Caco-2 (cell line): ENCODE results near the gene GPALPP1. TPM values are rescaled to one million over a fixed set of nuclear protein-coding genes. Genes with fewer than 3 reads are reported as not detected.

Experiments used
- BruUV-seq: library from RNA; stranded (reverse); fragments of 400-500 nt; replicated peaks from 2 replicates; lab custom pipeline; 2021; lab: Mats Ljungman, UMichigan
- CTCF ChIA-PET: fragments of 300-600 bp; sonication (Branson Sonifier 250); formaldehyde crosslinking; loops from one replicate; lab custom pipeline; 2022; ENCODE audit warnings: antibody characterized with exemption; lab: Charles Lee
- POLR2A ChIA-PET: fragments of 300-600 bp; sonication (Branson Sonifier 250); formaldehyde crosslinking; loops from one replicate; lab custom pipeline; 2022; ENCODE audit warnings: antibody characterized with exemption; lab: Charles Lee
- DNase-seq, 2 experiments: peaks; one replicate each; pipeline versions ENCODE4 v3.0.0 to v3.0.0-alpha.2; 2020 to 2022
- H3K27me3 ChIP-seq: replicated peaks from 2 replicates; pipeline ENCODE4 v1.6.0; 2011; ENCODE audit warnings: low read length; ENCODE audit not compliant: control insufficient read depth, insufficient read depth
- H3K36me3 ChIP-seq: 2 replicates; pipeline ENCODE4 v1.5.1; 2011; ENCODE audit warnings: low read length; ENCODE audit not compliant: control insufficient read depth, insufficient read depth
- H3K4me1 ChIP-seq: fragments of 250-450 bp; sonication (Bioruptor Pico); 2 replicates; pipeline ENCODE4 v1.5.1; 2020; ENCODE audit warnings: mild to moderate bottlenecking
- H3K4me3 ChIP-seq: 2 replicates; pipeline ENCODE4 v1.5.1; 2011; ENCODE audit warnings: low read depth, mild to moderate bottlenecking, control low read depth, low read length
- H3K9me3 ChIP-seq: fragments of 250-450 bp; sonication (Bioruptor Pico); 2 replicates; pipeline ENCODE4 v1.5.1; 2020; ENCODE audit warnings: mild to moderate bottlenecking, moderate library complexity
- H3K27ac Mint-ChIP-seq: one replicate; pipeline ENCODE4 v1.8.0; 2022; ENCODE audit warnings: mixed read lengths; ENCODE audit not compliant: unreplicated experiment
- H3K27me3 Mint-ChIP-seq: one replicate; pipeline ENCODE4 v1.8.0; 2022; ENCODE audit warnings: mixed read lengths; ENCODE audit not compliant: insufficient read depth, unreplicated experiment
- H3K36me3 Mint-ChIP-seq: one replicate; pipeline ENCODE4 v1.8.0; 2022; ENCODE audit warnings: mild to moderate bottlenecking, mixed read lengths; ENCODE audit not compliant: insufficient read depth, unreplicated experiment
- H3K4me1 Mint-ChIP-seq: one replicate; pipeline ENCODE4 v1.8.0; 2022; ENCODE audit warnings: low read depth, mixed read lengths; ENCODE audit not compliant: unreplicated experiment
- H3K4me3 Mint-ChIP-seq: one replicate; pipeline ENCODE4 v1.8.0; 2022; ENCODE audit warnings: mild to moderate bottlenecking, moderate library complexity, mixed read lengths; ENCODE audit not compliant: unreplicated experiment
- H3K9me3 Mint-ChIP-seq: one replicate; pipeline ENCODE4 v1.8.0; 2022; ENCODE audit warnings: mixed read lengths; ENCODE audit not compliant: unreplicated experiment
- intact Hi-C: fragments of 100-400 bp; cut with micrococcal nuclease; formaldehyde crosslinking; loops from one replicate; pipeline ENCODE4 v1.10.0; 2022; ENCODE audit not compliant: unreplicated experiment
- total RNA-seq: library from RNA; stranded (reverse); gene quantifications from 2 replicates; pipeline ENCODE4 v1.2.3, GENCODE V29; 2022
- TF ChIP-seq, protein P1 (sequence below), 2 experiments: fragments of 200-600 bp in 1 of 2; IDR thresholded peaks; 1 replicate in 1 of 2; 2 replicates in 1 of 2; pipeline versions ENCODE4 v1.5.1 to v1.8.0; 2011 to 2022; ENCODE audit warnings: antibody characterized with exemption in 1 of 2, control low read depth in 1 of 2, inconsistent platforms in 1 of 2, low read depth in 1 of 2, low read length in 1 of 2, mild to moderate bottlenecking in 1 of 2, moderate library complexity in 1 of 2; ENCODE audit not compliant: insufficient read depth in 1 of 2, severe bottlenecking in 1 of 2, unreplicated experiment in 1 of 2

Gene GPALPP1
- total RNA-seq, 1 experiment from 2014 or later = 36.2 TPM

DNA sequence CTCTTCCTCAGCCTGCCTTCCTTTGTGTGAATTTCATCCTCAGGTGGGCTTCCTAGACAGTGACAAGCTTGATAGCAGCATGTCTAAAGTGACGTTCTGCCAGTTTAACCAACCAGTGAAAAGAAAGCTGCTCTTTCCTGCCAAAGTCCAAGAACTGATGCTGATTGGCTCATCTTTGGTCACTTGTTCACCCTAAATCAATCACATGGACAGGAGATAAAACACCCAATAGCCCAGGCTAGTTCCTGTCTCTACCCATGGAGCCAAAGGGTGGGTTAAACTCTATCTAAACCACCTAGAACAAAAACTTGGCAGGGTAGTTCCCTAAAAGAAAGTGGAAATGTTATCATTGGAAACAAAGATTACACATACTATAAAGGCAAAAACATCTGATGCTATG, 50.8 kb downstream of the GPALPP1 start:
- peaks cover 10% of the 10 kb centered on the region for H3K36me3 Mint-ChIP-seq
- no peak for DNase-seq
- H3K9me3 ChIP-seq = no peaks in the 10 kb centered on the region

DNA sequence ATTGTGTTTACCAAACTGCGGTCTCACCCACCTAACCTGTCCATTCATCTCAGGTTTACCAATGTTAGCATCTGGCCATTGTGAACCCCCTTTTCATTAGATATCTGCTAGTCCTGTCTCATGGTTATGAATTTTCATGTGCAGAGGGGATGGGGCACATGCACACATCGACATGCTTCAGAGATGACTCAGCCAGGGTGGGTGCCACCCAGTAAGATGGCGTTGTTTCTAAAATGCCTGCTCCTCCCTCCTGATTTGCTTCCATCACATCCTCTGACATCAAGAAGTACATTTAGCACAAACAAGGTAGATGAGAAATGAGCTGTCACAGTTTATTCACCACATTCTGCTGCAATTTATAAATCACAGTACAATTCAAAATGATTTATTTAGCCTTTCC, 51.3 kb downstream of the GPALPP1 start:
- Mint-ChIP-seq H3K27me3 (no peaks in the 10 kb centered on the region), H3K36me3 (peaks cover 10% of the 10 kb centered on the region), H3K9me3 (no peaks in the 10 kb centered on the region), H3K4me3 (no peak overlapping the region), H3K27ac (no peak overlapping the region), H3K4me1 (peaks cover 19% of the 10 kb centered on the region)
- Histone ChIP-seq H3K4me3 (no peak overlapping the region), H3K36me3 (no peaks in the 10 kb centered on the region), H3K4me1 (peaks cover 33% of the 10 kb centered on the region), H3K9me3 (no peaks in the 10 kb centered on the region), H3K27me3 (no peaks in the 10 kb centered on the region)
- TF ChIP-seq, protein P1, sequence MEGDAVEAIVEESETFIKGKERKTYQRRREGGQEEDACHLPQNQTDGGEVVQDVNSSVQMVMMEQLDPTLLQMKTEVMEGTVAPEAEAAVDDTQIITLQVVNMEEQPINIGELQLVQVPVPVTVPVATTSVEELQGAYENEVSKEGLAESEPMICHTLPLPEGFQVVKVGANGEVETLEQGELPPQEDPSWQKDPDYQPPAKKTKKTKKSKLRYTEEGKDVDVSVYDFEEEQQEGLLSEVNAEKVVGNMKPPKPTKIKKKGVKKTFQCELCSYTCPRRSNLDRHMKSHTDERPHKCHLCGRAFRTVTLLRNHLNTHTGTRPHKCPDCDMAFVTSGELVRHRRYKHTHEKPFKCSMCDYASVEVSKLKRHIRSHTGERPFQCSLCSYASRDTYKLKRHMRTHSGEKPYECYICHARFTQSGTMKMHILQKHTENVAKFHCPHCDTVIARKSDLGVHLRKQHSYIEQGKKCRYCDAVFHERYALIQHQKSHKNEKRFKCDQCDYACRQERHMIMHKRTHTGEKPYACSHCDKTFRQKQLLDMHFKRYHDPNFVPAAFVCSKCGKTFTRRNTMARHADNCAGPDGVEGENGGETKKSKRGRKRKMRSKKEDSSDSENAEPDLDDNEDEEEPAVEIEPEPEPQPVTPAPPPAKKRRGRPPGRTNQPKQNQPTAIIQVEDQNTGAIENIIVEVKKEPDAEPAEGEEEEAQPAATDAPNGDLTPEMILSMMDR (IDR thresholded peaks at IDR 0.05; ENCODE audit: insufficient read depth in 1 of 2, low read depth in 1 of 2, low read length in 1 of 2, severe bottlenecking in 1 of 2, unreplicated experiment in 1 of 2) = no peak
- ChIA-PET CTCF (no interaction called here), POLR2A (no interaction called here)
- DNase-seq = no peak
- intact Hi-C loops = loop anchor here (10.0 kb wide), 1 partner anchor 154 kb away; no protein-coding TSS in a partner anchor
- no TSS peak for BruUV-seq

More for the DNA sequence above, 50.8 kb downstream of the GPALPP1 start:
- Histone ChIP-seq H3K36me3 (no peaks in the 10 kb centered on the region), H3K27me3 (no peaks in the 10 kb centered on the region), H3K4me3 (no peak overlapping the region), H3K4me1 (peaks cover 38% of the 10 kb centered on the region)
- no peaks in the 10 kb centered on the region for H3K9me3 Mint-ChIP-seq
- H3K27me3 Mint-ChIP-seq = no peaks in the 10 kb centered on the region
- ChIA-PET CTCF (no interaction called here), POLR2A (no interaction called here)
- no TSS peak for BruUV-seq
- intact Hi-C loops = loop anchor here (10.0 kb wide), 1 partner anchor 155 kb away; no protein-coding TSS in a partner anchor
- TF ChIP-seq, protein P1 (IDR thresholded peaks at IDR 0.05; ENCODE audit: insufficient read depth in 1 of 2, low read depth in 1 of 2, low read length in 1 of 2, severe bottlenecking in 1 of 2, unreplicated experiment in 1 of 2) = no peak
- no peak overlapping the region for H3K27ac Mint-ChIP-seq
- no peak overlapping the region for H3K4me3 Mint-ChIP-seq
- peaks cover 19% of the 10 kb centered on the region for H3K4me1 Mint-ChIP-seq

DNA sequence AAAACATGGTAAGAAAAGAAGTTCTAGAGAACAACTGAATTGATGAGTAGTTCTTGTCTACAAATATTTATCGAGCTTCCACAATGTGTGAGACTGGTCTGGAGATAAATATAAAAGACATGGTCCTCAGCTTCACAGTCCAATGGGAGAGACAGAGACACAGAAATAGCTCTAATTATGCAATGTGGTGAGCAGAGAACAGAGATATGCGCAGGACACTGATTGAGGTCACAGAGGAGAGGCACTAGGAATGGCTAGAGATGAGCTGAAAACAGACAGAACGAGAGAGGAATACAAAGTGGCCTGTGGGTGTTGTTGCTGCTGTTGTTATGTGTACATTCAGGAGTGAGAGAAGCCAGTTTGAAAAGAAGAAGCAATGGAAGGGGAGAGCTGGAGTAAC, 53.2 kb downstream of the GPALPP1 start:
- Histone ChIP-seq H3K9me3 (no peaks in the 10 kb centered on the region), H3K27me3 (no peaks in the 10 kb centered on the region), H3K4me1 (peaks cover 18% of the 10 kb centered on the region), H3K36me3 (no peaks in the 10 kb centered on the region), H3K4me3 (no peak overlapping the region)
- DNase-seq = no peak
- no TSS peak for BruUV-seq
- Mint-ChIP-seq H3K27ac (no peak overlapping the region), H3K36me3 (no peaks in the 10 kb centered on the region), H3K27me3 (no peaks in the 10 kb centered on the region), H3K4me1 (peaks cover 8% of the 10 kb centered on the region), H3K4me3 (peak overlapping the region; percentile 1), H3K9me3 (no peaks in the 10 kb centered on the region)
- CTCF ChIA-PET = no interaction called here
- POLR2A ChIA-PET = interaction anchor here (0.6 kb wide), 1 partner anchor 269 kb away, joined by 6 read pairs; no protein-coding TSS in a partner anchor
- intact Hi-C loops = loop anchor here (10.0 kb wide), 1 partner anchor 152 kb away; no protein-coding TSS in a partner anchor
- TF ChIP-seq, protein P1 (IDR thresholded peaks at IDR 0.05; ENCODE audit: insufficient read depth in 1 of 2, low read depth in 1 of 2, low read length in 1 of 2, severe bottlenecking in 1 of 2, unreplicated experiment in 1 of 2) = no peak
